GM21528 (cell line): ENCODE data around the gene EHD4.

ENCODE experiments used
- ATAC-seq: cut with Tn5 transposase; IDR thresholded peaks from one replicate; pipeline ENCODE4 v1.9.1; 2021; ENCODE audit warnings: mild to moderate bottlenecking, moderate library complexity; ENCODE audit not compliant: unreplicated experiment, low FRiP score

EHD4 gene

DNA sequence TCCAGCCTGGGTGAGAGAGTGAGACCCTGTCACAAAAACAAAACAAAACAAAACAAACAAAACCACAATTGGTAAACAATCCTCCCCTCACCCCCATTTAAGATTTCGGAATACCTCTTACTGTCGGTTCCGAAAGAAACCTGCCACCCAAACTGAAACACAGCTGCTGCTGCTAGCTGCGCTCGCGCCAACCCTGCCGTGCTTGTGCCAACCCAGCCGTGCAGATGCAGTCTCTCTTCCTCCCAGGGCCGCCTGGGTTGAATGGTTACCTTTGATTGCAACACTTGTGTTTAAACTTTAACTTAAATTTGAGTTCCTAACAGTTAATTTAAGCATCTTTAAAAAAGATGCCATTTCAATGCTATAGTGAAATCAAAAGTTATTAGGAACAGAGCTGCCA, 50.0 kb downstream of the EHD4 start:
- no peak for ATAC-seq

GRCh38 chr15:41921639-41922038, 50.7 kb downstream of the EHD4 start:
- no peak for ATAC-seq

GRCh38 chr15:41921167-41921566, 51.2 kb downstream of the EHD4 start:
- ATAC-seq = no peak

DNA sequence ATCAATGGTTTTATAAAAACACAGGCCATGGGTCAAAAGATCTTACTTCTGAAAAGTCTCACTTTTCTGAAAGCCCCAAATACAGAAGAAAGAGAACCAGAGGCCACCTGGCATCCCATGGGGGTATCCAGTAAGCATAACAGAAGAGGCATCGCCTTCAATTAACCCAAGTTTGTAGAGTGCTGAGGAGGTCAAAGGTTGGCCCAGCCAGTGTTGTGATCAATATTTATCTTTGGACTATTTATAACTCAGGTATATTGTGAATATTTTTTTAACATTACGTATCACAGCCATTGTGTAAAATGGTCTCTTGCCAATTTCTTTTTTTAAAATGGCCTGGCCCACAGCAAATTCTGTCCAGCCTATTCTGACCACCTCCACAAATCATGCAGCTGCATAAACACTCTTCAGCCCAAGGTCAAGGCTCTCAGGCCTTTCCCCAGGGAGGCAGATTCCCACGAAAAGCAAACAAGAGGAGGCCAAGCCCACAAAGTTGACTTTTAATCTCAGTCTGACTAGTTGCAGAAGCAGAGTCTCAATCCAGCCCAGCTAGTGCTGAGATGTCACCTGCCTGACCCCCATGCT, 52.3 kb downstream of the EHD4 start:
- no peak for ATAC-seq

DNA sequence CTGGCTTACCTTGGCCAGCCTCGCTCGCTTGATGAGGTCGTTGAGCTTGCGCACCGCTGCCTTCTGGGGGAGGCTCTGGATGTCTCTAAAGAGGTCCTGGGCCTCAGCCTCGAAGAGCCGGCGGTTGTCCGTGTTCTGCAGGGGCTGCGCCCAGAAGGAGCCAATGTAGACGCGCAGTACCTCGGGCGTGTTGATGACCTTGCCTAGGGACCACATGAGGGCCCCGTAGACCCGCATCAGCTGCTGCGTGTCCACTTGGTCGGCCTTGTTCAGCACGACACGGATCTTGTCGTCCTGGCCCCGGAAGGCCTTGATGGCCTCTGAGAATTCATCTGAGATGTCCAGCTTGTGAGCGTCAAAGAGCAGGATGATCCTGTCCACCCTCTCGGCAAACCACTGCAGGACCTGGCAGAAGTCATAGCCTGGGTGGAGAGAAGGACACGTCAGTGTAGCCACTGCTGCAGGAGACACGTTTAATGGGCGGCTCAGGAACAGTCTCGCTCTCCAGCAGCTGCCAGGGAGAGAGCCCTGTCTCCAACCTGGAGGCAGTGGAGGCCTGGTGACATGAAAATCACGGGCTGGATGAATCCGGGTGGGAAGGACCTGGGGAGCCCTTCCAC, 53.0 kb downstream of the EHD4 start:
- ATAC-seq = no peak

GRCh38 chr15:41918506-41919126, 53.7 kb downstream of the EHD4 start:
- no peak for ATAC-seq

DNA sequence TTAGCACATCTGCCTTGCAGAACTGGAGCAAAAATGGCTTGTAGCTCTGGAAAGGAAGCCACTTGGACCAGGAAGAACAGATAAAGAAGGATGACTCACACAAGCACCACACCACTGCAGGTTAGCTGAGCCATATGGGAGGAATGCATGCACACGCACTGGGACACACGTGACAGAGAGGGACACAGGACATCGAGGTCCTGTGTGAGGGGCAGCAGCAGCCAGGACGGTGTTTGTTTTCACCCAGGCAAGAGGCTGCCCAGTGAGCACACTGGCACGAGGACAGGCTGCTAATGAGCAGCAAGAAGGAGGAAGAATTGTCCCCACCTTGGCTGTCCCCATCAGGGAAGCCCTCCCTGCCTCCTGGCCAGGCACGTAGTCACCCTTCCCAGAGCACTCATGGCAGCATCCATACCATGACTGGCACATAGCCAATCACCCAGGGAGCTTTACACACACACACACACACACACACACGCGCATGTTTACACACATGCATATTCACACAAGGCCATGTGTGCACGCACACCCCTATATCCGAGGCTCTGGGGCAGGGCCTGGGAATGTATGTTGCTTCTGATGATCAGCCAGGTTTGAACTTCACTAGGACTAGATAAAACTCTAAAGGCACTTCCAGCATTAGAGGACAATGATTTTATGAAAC, 54.5 kb downstream of the EHD4 start:
- ATAC-seq = no peak

DNA sequence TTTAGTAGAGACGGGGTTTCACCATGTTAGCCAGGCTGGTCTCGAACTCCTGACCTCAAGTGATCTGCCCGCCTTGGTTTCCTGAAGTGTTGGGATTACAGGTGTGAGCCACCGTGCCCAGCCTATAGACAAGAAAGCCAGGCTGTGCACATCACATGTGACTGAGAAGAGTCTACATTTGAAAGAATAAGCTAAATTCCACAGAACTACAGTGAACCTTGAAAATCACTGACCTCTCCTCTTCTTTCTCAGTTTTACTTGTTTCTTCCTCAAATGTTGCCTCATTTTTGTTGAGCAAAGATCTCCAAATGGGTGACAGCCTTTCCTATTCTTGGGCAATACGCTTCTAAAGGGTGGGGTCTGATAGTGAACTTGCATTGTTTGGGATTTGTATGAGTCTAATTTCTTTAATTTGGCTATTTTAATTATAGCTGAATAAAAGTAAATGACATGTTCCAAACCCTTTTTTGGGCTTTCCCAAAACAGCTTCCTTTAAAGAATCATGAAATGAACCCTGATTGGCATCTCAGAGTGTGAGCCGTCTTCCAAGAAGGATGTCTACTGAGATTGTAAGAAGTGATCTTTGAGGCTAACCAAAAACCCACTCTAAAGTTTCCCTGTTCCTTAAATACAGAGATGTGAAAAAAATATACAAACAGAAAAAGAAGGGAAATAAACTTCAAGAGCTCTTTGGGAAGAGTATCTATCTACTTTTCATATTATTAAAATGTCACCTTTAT, 56.9 kb downstream of the EHD4 start:
- ATAC-seq = no peak

DNA sequence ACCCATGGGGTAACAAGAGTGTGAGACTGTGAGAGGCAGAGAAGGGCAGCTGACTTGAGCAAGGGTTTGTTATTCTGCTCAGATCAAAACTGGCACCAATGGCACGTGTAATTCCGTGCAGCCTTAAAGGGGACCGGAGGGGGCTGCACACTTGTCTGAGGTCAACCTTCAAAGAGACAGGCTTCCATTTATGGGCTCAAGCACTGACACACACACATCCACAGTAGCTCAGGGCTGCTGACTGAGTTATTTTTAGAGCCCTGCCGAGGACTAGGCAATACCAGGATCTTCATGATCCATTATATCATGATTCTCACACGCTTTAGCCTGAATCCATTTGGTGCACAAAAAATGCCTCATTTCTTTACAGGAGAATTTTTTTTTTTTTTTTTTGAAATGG, 57.9 kb downstream of the EHD4 start:
- no peak for ATAC-seq

GRCh38 chr15:41913256-41913655, 59.1 kb downstream of the EHD4 start:
- no peak for ATAC-seq

DNA sequence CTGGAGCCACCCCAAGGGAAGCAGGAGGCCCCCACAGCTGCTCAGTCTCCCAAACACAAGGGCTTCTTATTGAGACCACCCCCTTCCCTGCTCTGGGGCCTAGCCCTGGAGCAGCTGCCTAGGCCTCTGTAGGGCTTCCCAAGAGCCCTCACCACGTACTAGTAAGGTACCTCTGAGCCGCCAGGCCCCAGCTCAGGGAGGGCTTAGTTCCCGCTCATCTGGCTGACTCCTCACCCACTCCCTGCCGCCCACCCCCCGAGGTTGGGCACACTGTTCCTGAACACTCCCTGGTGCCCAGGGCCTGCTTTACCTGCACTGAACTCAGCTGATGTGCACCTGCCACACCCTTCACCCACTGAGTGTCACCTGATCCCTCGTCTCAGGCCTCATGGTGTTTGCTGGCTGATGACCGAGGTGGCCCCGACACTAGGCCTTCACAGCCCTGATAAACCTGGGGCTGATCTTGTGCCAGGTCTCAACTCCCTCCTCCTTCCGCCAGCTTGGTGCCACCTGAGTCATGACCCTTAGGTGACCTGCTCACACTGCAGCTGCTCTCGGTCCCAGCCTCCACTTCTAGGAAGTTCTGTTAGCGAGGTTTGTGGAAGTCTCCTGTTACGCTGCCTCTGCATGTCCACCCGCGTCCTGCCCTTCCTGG, 60.5 kb downstream of the EHD4 start:
- no peak for ATAC-seq

- ATAC-seq = no peak
Measured at GRCh38 chr15:41908736-41909461, 63.5 kb downstream of the EHD4 start.

DNA sequence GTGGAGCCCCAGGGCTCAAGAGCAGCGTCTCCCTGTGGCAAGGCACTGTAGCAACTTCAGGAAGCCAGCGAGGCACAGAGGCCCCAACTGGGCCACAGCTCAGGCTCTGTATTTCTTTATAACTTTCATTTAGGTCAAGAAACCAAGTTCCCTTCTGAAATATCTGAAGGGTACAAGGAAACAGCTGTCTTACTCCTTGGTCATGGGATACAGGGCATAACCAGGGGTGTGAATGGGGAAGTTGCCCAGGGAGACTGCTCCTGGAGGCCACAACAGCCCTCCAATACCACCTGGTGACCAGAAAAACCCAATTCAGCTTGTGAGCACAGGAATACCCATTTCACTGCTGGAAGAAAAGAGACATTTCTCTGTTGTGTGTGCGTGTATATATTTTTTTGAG, 65.2 kb downstream of the EHD4 start:
- no peak for ATAC-seq

DNA sequence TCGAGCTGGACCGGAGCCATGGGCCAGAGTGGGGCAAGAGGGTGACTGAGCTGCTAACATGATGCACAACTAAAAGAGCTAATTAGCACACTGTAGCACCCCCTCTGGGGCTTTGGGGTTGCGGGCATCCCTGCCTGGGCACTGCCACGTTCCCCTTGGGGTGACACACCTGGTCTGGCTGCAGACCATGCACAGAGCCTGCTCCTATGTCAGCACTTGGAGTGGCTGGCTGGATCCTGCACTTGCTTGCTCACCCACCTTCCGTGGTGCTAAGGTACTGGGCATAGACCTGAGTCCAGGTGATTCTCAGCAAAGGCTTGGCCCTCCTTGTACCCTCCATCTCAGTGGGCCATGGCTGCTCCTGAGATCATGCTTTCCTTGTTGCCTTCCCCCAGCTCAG, 65.7 kb downstream of the EHD4 start:
- no peak for ATAC-seq

GRCh38 chr15:41905036-41905793, 67.1 kb downstream of the EHD4 start:
- ATAC-seq = no peak

DNA sequence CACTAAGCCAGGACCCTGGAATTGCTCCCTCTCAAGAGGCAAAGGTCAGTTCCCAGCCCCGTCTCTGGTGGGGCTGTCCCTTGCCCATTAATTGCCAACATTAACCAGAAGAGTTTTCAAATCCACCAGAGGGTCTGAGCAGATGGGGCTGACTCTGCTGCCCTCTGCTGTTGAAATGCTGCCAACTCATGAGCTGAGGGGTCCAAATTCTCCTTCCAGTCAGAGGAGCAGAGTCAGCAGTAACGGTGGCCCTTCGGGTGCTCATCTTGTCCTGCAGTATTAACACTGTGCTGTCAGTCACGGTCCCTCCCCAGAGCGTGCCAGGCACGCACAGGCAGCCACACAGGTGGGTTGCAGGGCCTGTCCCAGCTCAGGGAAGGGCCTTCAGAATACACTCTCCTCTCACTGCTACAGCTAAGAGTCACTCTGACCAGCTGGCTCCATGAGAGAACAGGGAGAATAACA, 67.8 kb downstream of the EHD4 start:
- no peak for ATAC-seq

DNA sequence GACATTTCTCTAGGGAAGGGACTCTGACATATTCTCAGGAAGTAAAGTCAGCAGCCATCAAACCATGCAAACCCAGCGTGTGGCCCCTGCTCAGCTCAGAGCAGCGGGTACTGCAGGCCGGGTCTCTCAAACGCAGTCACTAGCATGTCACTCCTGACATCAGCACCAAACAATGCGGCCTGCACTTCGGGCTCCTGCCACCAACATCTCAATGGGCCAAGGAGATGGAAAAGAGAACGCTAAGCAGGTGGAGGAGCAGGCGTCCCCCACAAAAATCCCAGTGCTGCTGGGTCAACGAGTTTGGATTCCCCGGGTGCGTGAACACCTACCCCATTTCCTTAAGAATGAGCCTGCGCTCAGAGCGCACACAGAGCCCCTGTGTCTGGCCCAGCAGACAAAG, 68.6 kb downstream of the EHD4 start:
- ATAC-seq = no peak

DNA sequence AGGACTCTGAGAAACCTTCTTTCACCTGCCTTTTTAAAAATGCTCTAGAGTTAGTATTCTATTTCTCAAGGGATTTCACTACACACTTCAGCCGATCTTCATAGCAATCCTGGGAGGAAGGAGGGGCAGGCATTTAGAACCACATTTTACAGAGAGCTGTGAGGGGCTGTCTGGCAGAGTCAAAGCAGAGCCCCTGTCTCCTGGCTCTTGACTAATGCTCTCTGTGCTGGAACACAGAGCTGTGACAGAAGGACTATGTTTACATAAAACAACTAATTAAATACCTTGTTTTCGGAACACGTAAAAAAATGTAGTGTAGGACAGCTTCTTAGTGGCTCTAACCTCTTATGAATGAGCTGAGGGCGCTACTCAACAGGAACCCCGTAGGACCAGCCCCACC, 70.9 kb downstream of the EHD4 start:
- no peak for ATAC-seq
